Activated CD8-positive, alpha-beta T cell treated with anti-CD3 and anti-CD28 coated beads for 36 hours (primary cell): ENCODE results near the gene SCFD2. TPM values are rescaled to one million over a fixed set of nuclear protein-coding genes. Genes with fewer than 3 reads are reported as not detected.

Experiments used
- ATAC-seq: fragments of 200-7000 bp; cut with Tn5 transposase; one replicate; pipeline ENCODE4 v1.10.0; 2021; ENCODE audit warnings: mild to moderate bottlenecking, moderate library complexity
- CTCF ChIA-PET: fragments of 350-600 bp; sonication (Branson Sonifier 250); formaldehyde crosslinking; loops from one replicate; lab custom pipeline; 2021; ENCODE audit warnings: antibody characterized with exemption; lab: Charles Lee
- POLR2A ChIA-PET: fragments of 350-600 bp; sonication (Branson Sonifier 250); formaldehyde crosslinking; loops from one replicate; lab custom pipeline; 2021; ENCODE audit warnings: antibody characterized with exemption; lab: Charles Lee
- DNase-seq: peaks from one replicate; pipeline ENCODE4 v3.0.0-alpha.2; 2020
- H3K27ac Mint-ChIP-seq: one replicate; pipeline ENCODE4 v1.8.0; 2021; ENCODE audit warnings: mild to moderate bottlenecking, mixed read lengths
- H3K27me3 Mint-ChIP-seq: one replicate; pipeline ENCODE4 v1.8.0; 2021; ENCODE audit warnings: mixed read lengths
- H3K36me3 Mint-ChIP-seq: one replicate; pipeline ENCODE4 v1.8.0; 2021; ENCODE audit warnings: low read depth, mixed read lengths
- H3K4me1 Mint-ChIP-seq: one replicate; pipeline ENCODE4 v1.8.0; 2021; ENCODE audit warnings: low read depth, mixed read lengths
- H3K4me3 Mint-ChIP-seq: one replicate; pipeline ENCODE4 v1.8.0; 2021; ENCODE audit warnings: mild to moderate bottlenecking, moderate library complexity, mixed read lengths
- H3K9me3 Mint-ChIP-seq: one replicate; pipeline ENCODE4 v1.8.0; 2021; ENCODE audit warnings: mixed read lengths
- intact Hi-C: fragments of 100-400 bp; cut with micrococcal nuclease; formaldehyde crosslinking; loops from one replicate; pipeline ENCODE4 v1.10.0; 2022
- total RNA-seq, 2 experiments: library from RNA; stranded (reverse); gene quantifications; one replicate each; pipeline ENCODE4 v1.2.3, GENCODE V29; 2021
- TF ChIP-seq, protein P1 (sequence below): fragments of 200-600 bp; IDR thresholded peaks from one replicate; pipeline ENCODE4 v1.8.0; 2022; ENCODE audit warnings: antibody characterized with exemption, mild to moderate bottlenecking

Gene SCFD2
- total RNA-seq, 2 experiments from 2014 or later: 21.4 to 22.1 TPM

GRCh38 chr4:52979020-52979419 is 386.8 kb downstream of the SCFD2 start:
- ChIA-PET CTCF (no interaction called here), POLR2A (interaction anchor here (0.6 kb wide), 1 partner anchor 231 kb away, joined by 3 read pairs; no protein-coding TSS in a partner anchor)
- no peak overlapping the region for H3K27ac Mint-ChIP-seq
- ATAC-seq: no peak
- no peak overlapping the region for H3K4me3 Mint-ChIP-seq
- no peak for DNase-seq
- no peaks in the 10 kb centered on the region for H3K27me3 Mint-ChIP-seq
- intact Hi-C loops: no loop called here
- no peaks in the 10 kb centered on the region for H3K4me1 Mint-ChIP-seq
- H3K9me3 Mint-ChIP-seq: peaks cover 1% of the 10 kb centered on the region
- TF ChIP-seq, protein P1, sequence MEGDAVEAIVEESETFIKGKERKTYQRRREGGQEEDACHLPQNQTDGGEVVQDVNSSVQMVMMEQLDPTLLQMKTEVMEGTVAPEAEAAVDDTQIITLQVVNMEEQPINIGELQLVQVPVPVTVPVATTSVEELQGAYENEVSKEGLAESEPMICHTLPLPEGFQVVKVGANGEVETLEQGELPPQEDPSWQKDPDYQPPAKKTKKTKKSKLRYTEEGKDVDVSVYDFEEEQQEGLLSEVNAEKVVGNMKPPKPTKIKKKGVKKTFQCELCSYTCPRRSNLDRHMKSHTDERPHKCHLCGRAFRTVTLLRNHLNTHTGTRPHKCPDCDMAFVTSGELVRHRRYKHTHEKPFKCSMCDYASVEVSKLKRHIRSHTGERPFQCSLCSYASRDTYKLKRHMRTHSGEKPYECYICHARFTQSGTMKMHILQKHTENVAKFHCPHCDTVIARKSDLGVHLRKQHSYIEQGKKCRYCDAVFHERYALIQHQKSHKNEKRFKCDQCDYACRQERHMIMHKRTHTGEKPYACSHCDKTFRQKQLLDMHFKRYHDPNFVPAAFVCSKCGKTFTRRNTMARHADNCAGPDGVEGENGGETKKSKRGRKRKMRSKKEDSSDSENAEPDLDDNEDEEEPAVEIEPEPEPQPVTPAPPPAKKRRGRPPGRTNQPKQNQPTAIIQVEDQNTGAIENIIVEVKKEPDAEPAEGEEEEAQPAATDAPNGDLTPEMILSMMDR: no peak
- H3K36me3 Mint-ChIP-seq: peaks cover 2% of the 10 kb centered on the region

- Mint-ChIP-seq H3K9me3 (peaks cover 1% of the 10 kb centered on the region), H3K36me3 (peaks cover 7% of the 10 kb centered on the region), H3K4me1 (no peaks in the 10 kb centered on the region), H3K4me3 (no peak overlapping the region), H3K27ac (no peak overlapping the region), H3K27me3 (no peaks in the 10 kb centered on the region)
- ChIA-PET POLR2A (interaction anchor here (0.5 kb wide), 1 partner anchor 574 kb away, joined by 3 read pairs; no protein-coding TSS in a partner anchor), CTCF (interaction anchor here (1.5 kb wide), 1 partner anchor 65 kb away, joined by 4 read pairs; no protein-coding TSS in a partner anchor)
- no peak for DNase-seq
- ATAC-seq: no peak
- intact Hi-C loops: no loop called here
- TF ChIP-seq, protein P1: no peak
These were observed 388.6 kb downstream of the SCFD2 start for GRCh38 chr4:52977252-52977651.

DNA sequence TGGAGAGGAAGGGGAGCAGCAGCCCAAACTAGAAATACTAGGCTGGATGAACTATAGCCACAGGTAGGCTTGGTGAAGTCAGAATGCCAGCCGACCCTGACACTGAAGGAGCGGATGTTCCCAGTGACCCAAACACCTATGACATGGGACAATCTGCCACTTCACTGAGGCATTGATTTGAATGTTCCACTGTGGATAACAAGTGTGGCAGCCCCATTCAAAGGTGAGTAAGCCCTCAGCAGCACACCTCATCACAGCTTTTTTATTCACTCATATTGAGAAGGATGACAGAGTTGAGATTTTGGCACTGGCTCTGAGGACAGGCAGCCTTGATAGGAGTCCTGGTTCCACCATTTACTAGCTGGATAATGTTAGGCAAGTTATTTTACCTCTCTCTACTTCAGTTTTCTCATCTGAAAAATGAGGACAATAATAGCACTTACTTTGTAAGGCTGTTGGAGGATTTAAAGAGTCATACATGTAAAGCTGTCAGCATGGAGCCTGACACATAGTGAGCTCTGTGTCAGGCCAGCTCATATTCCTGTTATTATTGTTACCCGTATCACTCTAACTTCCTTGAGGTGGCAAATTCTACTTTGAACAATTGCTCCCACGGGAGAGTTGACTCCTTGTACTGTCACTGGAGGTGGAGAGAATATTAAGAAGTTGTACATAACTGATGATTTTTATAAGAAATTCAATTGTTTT is 389.2 kb downstream of the SCFD2 start:
- TF ChIP-seq, protein P1: no peak
- Mint-ChIP-seq H3K9me3 (peaks cover 1% of the 10 kb centered on the region), H3K27me3 (no peaks in the 10 kb centered on the region), H3K4me3 (no peak overlapping the region), H3K27ac (no peak overlapping the region), H3K4me1 (no peaks in the 10 kb centered on the region), H3K36me3 (peaks cover 9% of the 10 kb centered on the region)
- DNase-seq (no peak), ATAC-seq (no peak)
- CTCF ChIA-PET: interaction anchor here (1.5 kb wide), 1 partner anchor 65 kb away, joined by 4 read pairs; no protein-coding TSS in a partner anchor
- POLR2A ChIA-PET: interaction anchor here (0.5 kb wide), 1 partner anchor 574 kb away, joined by 3 read pairs; no protein-coding TSS in a partner anchor
- intact Hi-C loops: no loop called here

DNA sequence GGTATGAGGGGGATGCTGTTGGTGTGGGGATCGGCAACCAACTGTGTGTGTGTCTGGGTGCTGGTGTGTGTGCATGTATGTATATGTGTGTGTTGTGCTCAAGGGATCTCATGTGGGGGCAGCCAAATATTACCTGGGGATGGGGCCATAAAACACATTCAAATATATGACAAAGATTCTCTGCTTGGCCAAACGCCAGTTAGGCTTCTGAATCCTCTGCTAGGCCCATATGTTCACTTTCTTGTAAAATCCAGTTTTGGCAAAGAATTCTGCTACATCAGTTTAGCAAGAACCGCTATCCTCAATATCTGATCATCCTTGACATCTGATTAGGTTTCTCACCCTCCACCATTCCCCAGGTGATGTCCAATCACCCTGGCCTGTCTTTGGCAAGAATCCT is 397.2 kb downstream of the SCFD2 start:
- Mint-ChIP-seq H3K36me3 (peaks cover 24% of the 10 kb centered on the region), H3K9me3 (no peaks in the 10 kb centered on the region), H3K4me3 (no peak overlapping the region), H3K27me3 (no peaks in the 10 kb centered on the region), H3K4me1 (no peaks in the 10 kb centered on the region), H3K27ac (no peak overlapping the region)
- intact Hi-C loops: no loop called here
- CTCF ChIA-PET: interaction anchor here (0.7 kb wide), 1 partner anchor 15 kb away, joined by 3 read pairs; no protein-coding TSS in a partner anchor
- POLR2A ChIA-PET: no interaction called here
- TF ChIP-seq, protein P1: no peak
- no peak for ATAC-seq
- no peak for DNase-seq

- Mint-ChIP-seq H3K4me3 (no peak overlapping the region), H3K27me3 (no peaks in the 10 kb centered on the region), H3K9me3 (no peaks in the 10 kb centered on the region), H3K4me1 (no peaks in the 10 kb centered on the region), H3K27ac (no peak overlapping the region), H3K36me3 (peaks cover 24% of the 10 kb centered on the region)
- ATAC-seq (no peak), DNase-seq (no peak)
- intact Hi-C loops: no loop called here
- CTCF ChIA-PET: no interaction called here
- POLR2A ChIA-PET: no interaction called here
- TF ChIP-seq, protein P1: no peak
These were observed 397.6 kb downstream of the SCFD2 start for GRCh38 chr4:52968241-52968640.
